ENCODE measurements around the gene TACO1.

TACO1 gene

DNA sequence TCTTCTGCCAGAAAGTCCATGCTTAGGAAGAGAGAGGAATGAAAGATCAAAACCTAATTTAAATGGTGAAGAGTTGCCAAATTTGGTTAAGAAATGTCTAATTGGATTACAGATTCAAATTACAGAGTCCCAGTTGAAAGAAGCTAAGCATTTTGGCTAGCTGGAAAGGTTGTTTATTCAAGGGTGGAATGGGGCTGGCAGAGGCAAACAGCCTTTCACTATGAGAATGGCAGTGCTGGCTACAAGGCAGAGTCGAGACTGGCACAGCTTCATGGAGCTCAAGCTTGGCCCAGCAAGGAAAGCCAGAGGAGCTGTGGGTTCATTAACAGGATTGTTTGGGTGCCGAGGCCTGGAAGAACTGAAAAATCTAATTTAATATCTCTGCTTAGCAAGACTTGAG lies 35.1 kb downstream of the TACO1 start:
- DNase-seq = peak in 38 of 56 donors; percentile 4 to 83 (median 22)

DNA sequence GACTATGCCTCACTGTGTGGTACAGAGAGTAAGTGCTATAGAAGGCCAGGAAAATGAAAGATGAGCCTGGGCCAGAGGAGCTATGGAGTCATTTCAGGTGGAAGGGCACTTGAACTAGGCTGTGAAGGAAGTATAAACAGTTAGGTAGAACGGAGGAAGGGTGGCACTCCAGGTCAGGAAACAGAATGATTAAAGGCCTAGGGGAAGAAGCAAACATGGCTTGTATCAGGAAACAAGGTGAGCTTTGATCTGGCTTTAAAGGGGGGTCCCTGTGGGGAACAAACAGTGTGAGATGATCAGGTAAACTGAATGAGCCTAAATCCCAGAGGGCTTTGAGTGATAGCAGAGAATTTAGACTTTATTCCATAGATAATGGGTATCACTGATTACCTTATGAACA lies 38.4 kb downstream of the TACO1 start:
- DNase-seq = no peak

DNA sequence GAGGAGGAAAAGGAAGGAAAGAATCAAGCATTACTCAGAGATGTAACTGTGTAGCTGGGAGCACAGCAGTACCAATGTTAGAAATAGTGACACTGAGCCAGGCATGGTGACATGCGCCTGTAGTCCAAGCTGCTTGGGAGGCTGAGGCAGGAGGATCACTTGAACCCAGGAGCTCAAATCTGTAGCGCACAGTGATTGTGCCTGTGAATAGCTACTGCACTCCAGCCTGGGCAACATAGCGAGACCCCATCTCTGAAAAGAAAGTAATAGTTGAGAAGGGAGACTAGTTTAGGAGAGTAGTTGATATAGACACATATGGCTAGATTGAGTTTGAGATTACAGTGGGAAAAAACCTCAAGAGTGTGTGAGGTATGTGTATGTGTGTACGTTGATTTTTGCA lies 39.3 kb downstream of the TACO1 start:
- no peak for DNase-seq

DNA sequence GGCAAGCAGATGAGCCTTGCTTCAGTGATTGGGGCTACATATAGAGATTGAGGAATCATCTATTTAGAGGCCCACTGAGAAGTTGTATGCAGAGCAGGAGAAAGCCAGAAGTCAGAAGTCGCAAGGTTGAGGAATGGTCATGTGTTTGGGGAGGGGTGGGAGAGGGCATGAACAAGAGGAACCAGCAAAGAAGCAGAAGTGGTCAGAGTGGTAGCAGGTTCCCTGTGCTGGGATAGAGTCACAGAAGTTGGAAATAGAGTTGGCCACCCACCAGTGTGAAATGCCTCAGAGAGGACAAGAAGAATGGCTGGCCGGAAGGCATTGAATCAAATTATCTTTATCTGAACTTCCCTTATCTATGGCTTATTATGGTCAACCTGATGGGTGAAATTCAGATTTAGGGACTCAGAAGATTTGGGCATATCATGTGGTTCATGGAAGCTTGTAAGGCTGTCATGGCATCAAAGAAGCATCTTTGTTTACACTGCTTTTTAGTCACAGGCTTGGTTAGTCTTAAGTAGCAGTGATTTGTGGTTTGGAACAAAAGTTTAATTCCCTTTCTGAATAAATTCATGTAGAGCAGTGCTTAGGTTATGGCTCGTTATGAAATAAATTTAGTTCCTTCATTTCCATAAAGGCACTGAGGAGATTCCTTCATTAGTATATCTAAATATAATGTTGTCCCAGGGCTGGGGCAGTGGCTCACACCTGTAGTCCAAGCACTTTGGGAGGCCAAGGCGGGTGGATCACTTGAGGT lies 41.2 kb downstream of the TACO1 start:
- peak in 19 of 56 donors; percentile 1 to 47 (median 14) for DNase-seq

DNA sequence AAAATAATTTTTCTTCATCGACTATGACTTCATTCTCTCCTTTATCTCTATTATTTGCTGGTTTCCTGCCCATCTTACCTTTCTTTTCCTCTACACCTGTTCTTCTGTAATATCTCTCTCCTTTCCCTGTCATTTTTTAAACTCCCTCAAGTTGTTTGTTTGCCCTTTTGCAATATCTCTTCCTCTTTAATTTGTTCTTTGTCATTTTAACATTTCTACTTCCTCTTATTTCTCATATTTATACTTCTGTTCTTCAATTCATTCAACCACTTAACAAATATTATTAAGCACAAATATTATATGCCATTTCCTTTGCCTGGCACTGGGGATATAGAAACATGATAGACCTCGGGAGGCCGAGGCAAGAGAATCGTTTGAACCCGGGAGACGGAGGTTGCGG lies 44.2 kb downstream of the TACO1 start:
- no peak for DNase-seq

DNA sequence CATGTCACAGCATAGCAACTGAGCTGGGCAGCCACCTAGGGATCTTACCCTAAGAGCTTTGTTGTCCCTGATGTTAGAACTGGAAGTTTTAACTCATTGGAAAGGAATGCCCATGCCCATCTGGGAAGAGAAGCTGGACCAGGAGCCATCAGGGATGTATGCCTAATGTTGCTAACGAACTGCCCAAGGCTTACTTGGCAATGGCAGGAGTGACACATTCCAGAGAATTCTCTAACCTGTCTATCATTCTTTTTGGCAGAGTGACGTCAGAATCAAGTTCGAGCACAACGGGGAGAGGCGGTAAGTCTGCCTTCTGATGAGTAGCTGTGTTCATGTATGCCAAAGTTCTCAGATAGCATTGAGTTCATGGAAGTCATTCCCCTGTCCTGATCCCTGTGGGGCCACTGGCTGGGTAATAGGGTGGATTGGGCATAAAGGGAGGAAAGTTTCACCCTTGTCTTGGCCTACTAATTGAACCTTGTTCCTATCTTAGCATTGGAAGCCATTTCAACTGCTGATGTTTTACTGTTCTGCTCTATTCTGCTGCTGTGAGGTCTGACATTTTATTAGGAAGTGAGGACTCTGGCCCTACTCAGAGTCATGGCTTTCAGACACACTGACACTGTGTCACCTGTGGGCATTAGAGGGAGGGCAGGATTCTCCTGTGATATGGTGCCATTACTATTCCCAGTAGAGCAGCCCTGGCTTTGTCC lies 45.2 kb downstream of the TACO1 start:
- no peak for DNase-seq

DNA sequence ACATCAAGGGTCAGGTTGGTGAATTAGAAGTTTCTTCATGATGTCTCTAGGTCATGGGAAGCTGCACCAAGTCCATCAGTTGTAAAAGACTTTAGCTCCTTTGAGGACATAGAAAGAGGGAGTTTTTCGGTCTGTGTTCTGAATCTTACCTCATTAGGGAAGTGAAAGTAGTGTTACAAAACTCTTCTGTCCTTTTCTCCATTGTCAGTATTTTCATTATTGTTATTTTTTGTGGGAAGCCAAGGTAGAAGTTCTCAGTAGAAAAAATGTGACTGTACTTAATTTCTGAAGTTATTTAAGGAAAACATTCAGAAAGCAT lies 45.8 kb downstream of the TACO1 start:
- DNase-seq = no peak

DNA sequence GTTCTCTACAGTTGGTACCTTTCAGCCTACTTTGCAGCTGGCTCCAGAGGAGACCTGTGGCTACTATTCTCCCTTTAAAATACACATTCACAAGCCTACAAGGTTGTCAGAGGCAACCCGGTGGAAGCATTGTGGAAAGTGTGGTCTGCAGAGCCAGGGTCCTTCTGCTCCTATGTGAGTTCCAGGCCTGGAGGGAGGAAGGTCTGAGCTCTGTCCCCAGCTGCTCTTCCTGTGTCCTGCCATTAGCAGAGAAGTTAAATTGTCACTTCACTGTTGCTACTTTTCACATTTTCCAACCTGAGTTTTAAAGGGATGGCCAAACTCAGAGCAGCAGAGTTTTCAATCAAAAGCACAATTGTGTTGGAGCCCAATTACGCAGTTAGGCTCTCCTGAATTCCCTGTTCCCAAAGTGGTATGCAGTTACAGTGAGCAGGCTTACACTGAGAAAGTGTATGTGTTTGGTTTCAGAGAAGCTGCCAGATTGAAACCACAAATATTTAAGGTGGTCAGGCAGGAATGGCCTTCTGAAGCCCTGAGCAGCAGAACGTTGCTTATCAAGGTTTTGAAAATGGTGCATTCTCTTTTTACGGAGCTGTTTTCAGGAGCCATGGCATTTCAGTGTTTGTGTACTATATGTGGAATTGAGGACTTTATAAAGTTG lies 46.5 kb downstream of the TACO1 start:
- no peak for DNase-seq

DNA sequence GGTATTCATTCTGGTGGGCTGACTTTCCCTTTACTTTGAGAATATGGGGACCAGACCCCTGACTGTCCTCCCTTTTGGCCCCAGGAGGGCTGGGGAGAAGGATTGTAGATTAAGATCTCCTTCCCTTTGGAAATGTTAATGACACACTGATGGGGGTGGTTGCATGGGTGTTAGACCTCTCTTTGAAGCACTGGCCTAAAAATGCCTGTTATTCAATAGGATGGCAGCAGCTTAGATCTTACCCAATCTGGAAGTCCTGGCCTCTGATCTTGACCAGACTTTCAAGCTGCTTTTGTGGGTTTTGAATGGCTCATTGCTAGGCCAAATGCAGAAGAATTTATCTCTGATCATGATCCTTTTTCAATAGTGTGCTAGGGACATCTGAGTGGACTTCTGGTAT lies 47.2 kb downstream of the TACO1 start:
- DNase-seq = no peak

DNA sequence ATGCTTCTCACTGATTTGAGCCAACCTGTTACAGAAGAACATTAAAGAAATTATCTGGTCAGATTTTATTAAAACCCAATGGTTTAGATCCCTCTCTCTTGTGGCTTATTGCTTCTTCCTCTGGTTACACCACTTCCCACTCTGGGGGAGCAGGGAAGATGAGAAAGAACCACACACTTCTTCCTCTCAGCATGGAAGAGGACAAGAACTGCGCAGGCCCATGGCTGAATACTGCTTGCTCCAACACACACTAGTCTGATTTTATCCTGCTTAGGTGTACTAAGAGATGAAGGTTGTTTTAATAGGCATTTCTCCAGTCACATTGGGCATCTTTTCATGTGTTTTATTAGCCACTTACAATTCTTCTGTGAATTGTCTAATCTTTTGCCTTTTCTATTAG lies 49.1 kb downstream of the TACO1 start:
- no peak for DNase-seq

DNA sequence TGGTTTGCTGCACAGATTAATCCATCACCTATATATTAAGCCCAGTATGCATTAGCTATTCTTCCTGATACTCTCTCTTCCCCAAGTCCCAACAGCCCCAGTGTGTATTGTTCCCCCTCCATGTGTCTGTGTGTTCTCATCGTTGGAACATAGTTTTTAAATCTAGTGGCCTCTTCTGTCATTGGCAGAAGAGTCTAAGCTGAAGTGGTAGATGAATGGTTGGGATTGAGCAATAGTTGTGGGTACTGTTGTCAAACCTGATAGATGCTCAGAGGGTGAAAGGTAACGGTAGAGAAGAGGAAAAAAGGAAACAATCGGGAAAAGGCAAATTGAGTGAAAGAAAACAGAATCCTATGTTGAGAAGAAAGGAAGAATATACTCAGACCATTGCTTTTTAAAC lies 51.4 kb downstream of the TACO1 start:
- no peak for DNase-seq

DNA sequence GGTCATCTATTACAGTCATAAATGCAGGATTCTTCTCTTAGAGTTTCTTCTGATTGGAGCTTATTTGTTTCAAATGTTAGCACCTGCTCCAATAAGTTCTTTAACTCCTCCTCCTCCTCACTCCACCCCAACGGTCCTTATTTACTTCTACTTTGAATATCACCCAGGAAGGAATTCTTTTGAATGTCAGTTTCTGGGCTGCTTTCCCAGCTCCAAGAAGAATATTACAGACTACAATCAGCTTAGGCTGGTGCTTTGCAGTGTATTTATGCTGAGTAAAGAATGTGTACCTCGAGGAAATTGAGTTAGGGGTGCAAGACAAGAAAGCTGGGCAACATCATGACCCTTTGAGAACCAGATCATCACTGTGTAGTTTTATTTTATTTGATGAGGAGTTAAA lies 52.4 kb downstream of the TACO1 start:
- DNase-seq = no peak

DNA sequence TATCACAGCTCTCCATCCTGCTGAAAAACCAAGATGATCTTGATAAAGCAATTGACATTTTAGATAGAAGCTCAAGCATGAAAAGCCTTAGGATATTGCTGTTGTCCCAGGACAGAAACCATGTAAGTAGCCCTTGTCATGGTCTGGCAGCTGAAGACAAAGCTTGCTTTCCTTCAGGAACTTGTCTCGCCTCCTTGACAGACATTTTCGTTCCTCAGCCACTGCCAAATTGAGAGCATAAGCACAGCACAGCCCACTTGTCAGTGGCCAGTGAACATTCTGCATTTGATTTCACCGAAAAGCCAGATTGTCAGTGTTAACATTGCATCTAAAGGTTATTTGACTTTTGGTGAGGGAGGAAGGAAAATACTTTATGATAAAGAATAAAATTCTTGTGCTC lies 57.1 kb downstream of the TACO1 start:
- no peak for DNase-seq

All from nucleus accumbens (tissue), 56 donors.